Breast epithelium (tissue), 3 donors: ENCODE results near the gene NR5A1.

Experiments
- POLR2AphosphoS5 ChIP-seq, 3 donors: sonication (generic); formaldehyde crosslinking; IDR thresholded peaks; one replicate each; pipeline ENCODE4 v1.6.1; 2017; ENCODE audit warnings: antibody characterized with exemption in 3 of 3
- TF ChIP-seq, protein P1 (sequence below), 3 donors: fragments of 450-650 bp; IDR thresholded peaks; one replicate each; pipeline ENCODE4 v1.5.1; 2016 to 2017; ENCODE audit warnings: antibody characterized with exemption in 3 of 3, mild to moderate bottlenecking in 3 of 3, moderate library complexity in 3 of 3

DNA sequence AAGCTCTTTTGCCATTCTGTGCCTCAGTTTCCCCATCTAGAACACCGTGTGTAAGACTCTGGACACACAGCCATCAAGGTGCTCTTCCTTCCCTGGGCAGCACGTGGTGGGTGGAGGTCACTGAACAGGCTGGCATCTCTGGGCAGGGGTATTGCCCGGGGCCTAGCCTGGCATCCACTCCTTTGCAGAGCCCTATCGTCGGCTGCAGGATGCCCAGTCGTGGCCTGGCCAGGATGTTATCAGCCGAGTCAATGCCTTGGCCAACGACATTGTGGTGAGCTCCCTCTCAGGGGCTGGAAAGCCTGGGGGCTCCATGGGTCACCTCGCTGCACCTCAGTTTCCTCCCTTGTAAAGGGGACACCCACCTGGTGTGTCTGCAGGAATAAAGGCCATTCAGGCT lies 52.9 kb downstream of the NR5A1 start:
- TF ChIP-seq, protein P1, sequence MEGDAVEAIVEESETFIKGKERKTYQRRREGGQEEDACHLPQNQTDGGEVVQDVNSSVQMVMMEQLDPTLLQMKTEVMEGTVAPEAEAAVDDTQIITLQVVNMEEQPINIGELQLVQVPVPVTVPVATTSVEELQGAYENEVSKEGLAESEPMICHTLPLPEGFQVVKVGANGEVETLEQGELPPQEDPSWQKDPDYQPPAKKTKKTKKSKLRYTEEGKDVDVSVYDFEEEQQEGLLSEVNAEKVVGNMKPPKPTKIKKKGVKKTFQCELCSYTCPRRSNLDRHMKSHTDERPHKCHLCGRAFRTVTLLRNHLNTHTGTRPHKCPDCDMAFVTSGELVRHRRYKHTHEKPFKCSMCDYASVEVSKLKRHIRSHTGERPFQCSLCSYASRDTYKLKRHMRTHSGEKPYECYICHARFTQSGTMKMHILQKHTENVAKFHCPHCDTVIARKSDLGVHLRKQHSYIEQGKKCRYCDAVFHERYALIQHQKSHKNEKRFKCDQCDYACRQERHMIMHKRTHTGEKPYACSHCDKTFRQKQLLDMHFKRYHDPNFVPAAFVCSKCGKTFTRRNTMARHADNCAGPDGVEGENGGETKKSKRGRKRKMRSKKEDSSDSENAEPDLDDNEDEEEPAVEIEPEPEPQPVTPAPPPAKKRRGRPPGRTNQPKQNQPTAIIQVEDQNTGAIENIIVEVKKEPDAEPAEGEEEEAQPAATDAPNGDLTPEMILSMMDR (IDR thresholded peaks at IDR 0.05): no peak
- no peak for TF ChIP-seq POLR2AphosphoS5 (IDR thresholded peaks at IDR 0.05)
